Muscle layer of colon (tissue), 2 donors: Measurements from ENCODE around the gene DOC2B.
"Not testable (repeated sequence)": the region's sequence is repeated elsewhere in the genome, so short reads cannot be mapped to it uniquely, and the experiment has no call there.

Source experiments
- H3K27ac ChIP-seq: one replicate; pipeline ENCODE4 v1.7.0; 2013; ENCODE audit warnings: low read depth, mild to moderate bottlenecking, low read length, moderate library complexity
- H3K27me3 ChIP-seq, 2 donors: one replicate each; pipeline ENCODE4 v1.7.0; 2013; ENCODE audit warnings: low read length in 2 of 2, mild to moderate bottlenecking in 2 of 2; ENCODE audit not compliant: insufficient read depth in 2 of 2, control insufficient read depth in 1 of 2
- H3K36me3 ChIP-seq: one replicate; pipeline ENCODE4 v1.7.0; 2013; ENCODE audit warnings: mild to moderate bottlenecking, low read length; ENCODE audit not compliant: insufficient read depth
- H3K4me1 ChIP-seq: one replicate; pipeline ENCODE4 v1.7.0; 2013; ENCODE audit warnings: mild to moderate bottlenecking, low read length; ENCODE audit not compliant: insufficient read depth
- H3K4me3 ChIP-seq, 2 donors: one replicate each; pipeline ENCODE4 v1.7.0; 2013; ENCODE audit warnings: low read length in 2 of 2, low read depth in 1 of 2, mild to moderate bottlenecking in 1 of 2, moderate library complexity in 1 of 2
- H3K9ac ChIP-seq: one replicate; pipeline ENCODE4 v1.7.0; 2013; ENCODE audit warnings: low read length
- H3K9me3 ChIP-seq: one replicate; pipeline ENCODE4 v1.7.0; 2013; ENCODE audit warnings: mild to moderate bottlenecking, low read length
- donor health status: abdominal sarcoma.
- donor health status: Adenocarcinoma of cecum.

The DOC2B gene

GRCh38 chr17:137166-137807, 44.2 kb downstream of the DOC2B start, which contains the start of gene SCGB1C2:
Gene SCGB1C2, plus strand, starts transcription at chr17:137569. Its CDS starts 22 bp downstream, at chr17:137591.
- H3K36me3 ChIP-seq, H3K9ac ChIP-seq, H3K4me1 ChIP-seq, H3K4me3 ChIP-seq, H3K27me3 ChIP-seq, H3K27ac ChIP-seq, H3K9me3 ChIP-seq: not testable (repeated sequence)

GRCh38 chr17:136531-136930, 44.9 kb downstream of the DOC2B start:
- H3K36me3 ChIP-seq, H3K4me1 ChIP-seq, H3K9ac ChIP-seq, H3K27me3 ChIP-seq, H3K4me3 ChIP-seq, H3K27ac ChIP-seq, H3K9me3 ChIP-seq: not testable (repeated sequence)

DNA sequence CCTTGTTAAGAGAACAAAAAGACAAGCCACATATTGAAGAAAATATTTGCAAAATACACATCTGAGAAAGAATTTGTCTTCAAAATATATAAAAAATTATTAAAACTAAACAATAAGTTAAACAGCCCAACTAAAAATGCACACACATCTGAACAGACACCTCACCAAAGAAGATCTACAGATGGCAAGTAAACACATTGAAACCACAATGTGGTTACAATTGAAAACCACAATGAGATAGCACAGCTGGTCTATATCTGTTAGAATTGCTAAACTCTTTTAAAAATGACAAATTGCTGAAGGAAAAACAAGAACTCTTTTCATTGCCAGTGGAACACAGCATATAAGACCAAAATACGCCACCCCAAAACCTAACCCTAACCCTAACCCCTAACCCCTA, 45.6 kb downstream of the DOC2B start:
- not testable (repeated sequence) for H3K27me3 ChIP-seq, H3K9me3 ChIP-seq, H3K36me3 ChIP-seq, H3K4me1 ChIP-seq, H3K9ac ChIP-seq, H3K4me3 ChIP-seq, H3K27ac ChIP-seq

DNA sequence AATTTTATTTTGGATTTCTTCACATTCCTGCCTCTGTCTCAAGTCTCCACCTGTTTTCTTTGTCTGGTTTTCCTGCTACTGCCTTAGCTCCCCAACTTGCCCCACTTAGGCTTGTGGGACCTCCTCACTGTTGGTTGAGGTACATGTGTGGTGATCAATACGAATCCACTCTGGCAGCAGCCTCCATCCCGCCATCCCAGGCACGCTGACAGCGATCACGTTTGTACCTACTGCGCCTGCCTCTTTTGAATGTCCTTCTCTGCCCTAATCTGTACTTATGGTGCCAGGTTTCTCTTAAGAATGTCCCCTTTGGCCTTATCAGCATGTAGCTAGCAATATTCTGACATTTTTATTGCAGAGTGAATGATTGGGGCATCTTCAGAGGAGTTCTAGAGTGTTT, 46.4 kb downstream of the DOC2B start:
- H3K9me3 ChIP-seq, H3K4me1 ChIP-seq, H3K27me3 ChIP-seq, H3K4me3 ChIP-seq, H3K9ac ChIP-seq, H3K36me3 ChIP-seq, H3K27ac ChIP-seq: not testable (repeated sequence)

DNA sequence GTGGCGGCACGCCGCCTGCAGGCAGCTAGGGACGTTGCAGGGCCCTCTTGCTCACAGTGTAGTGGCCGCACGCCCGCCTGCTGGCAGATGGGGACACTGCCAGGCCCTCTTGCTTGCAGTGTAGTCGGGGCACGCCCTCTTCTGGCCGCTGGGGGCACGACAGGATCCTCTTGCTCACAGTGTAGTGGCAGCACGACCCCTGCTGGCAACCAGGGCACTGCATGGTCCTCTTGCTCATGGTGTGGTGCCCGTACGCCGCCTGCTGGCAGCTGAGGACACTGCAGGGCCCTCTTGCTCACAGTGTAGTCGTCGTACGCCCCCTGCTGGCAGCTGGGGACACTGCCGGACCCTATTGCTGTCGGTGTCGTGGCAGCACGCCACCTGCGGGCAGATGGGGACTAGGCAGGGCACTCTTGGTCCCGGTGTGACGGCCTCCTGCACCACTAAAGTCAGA, 47.1 kb downstream of the DOC2B start:
- not testable (repeated sequence) for H3K27ac ChIP-seq, H3K27me3 ChIP-seq, H3K4me3 ChIP-seq

GRCh38 chr17:133932-134331, 47.5 kb downstream of the DOC2B start:
- H3K4me1 ChIP-seq, H3K9ac ChIP-seq, H3K27ac ChIP-seq, H3K36me3 ChIP-seq, H3K27me3 ChIP-seq, H3K4me3 ChIP-seq, H3K9me3 ChIP-seq: not testable (repeated sequence)

More for the DNA sequence above, 47.1 kb downstream of the DOC2B start:
- H3K9me3 ChIP-seq, H3K36me3 ChIP-seq, H3K4me1 ChIP-seq, H3K9ac ChIP-seq: not testable (repeated sequence)

- not testable (repeated sequence) for H3K4me3 ChIP-seq, H3K36me3 ChIP-seq, H3K27ac ChIP-seq, H3K4me1 ChIP-seq, H3K9me3 ChIP-seq, H3K27me3 ChIP-seq, H3K9ac ChIP-seq
Observed at GRCh38 chr17:118339-118917, 63.0 kb downstream of the DOC2B start.

DNA sequence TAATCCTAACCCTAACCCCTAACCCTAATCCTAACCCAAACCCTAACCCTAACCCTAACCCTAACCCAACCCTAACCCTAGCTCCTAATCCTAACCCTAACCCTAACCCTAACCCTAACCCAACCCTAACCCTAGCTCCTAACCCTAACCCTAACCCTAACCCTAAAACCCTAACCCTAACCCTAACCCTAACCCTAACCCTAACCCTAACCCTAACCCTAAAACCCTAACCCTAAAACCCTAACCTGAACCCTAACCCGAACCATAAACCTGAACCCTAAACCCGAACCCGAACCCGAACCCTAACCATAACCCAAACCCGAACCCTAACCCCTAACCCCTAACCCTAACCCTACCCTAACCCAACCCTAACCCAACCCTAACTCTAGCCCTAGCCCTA, 68.3 kb downstream of the DOC2B start:
- not testable (repeated sequence) for H3K36me3 ChIP-seq, H3K9ac ChIP-seq, H3K27ac ChIP-seq, H3K4me3 ChIP-seq, H3K9me3 ChIP-seq, H3K4me1 ChIP-seq, H3K27me3 ChIP-seq
